HCT116 (cell line): ENCODE results near the gene PTPRO. TPM values are rescaled to one million over a fixed set of nuclear protein-coding genes. Genes with fewer than 3 reads are reported as not detected.

Source experiments
- ATAC-seq: fragments of 200-7000 bp; cut with Tn5 transposase; 2 replicates; pipeline ENCODE4 v1.9.1; 2020; ENCODE audit warnings: mild to moderate bottlenecking, moderate library complexity
- BruUV-seq: library from RNA; stranded (reverse); fragments of 400-500 nt; replicated peaks from 2 replicates; lab custom pipeline; 2021; lab: Mats Ljungman, UMichigan
- CTCF ChIA-PET: fragments of 300-600 bp; sonication (Branson Sonifier 250); formaldehyde crosslinking; loops from one replicate; lab custom pipeline; 2021; ENCODE audit warnings: antibody characterized with exemption; lab: Charles Lee
- POLR2A ChIA-PET: fragments of 300-600, 350-600 bp; sonication (Branson Sonifier 250); formaldehyde crosslinking; loops from one replicate; lab custom pipeline; 2021; ENCODE audit warnings: antibody characterized with exemption; lab: Charles Lee
- RAD21 ChIA-PET, 2 experiments: fragments of 300-600 bp; sonication (Branson Sonifier 250); formaldehyde crosslinking; loops; one replicate each; lab custom pipeline; 2023; ENCODE audit warnings: low total read pairs in 2 of 2; ENCODE audit not compliant: uncharacterized antibody in 2 of 2, unreplicated experiment in 2 of 2, low non-redundant PET in 1 of 2; lab: Charles Lee
- DNase-seq: peaks from one replicate; pipeline ENCODE4 v3.0.0-alpha.2; 2010; ENCODE audit warnings: low read depth, low spot score
- H2AFZ ChIP-seq: fragments of 200-600 bp; shearing (Covaris generic), sonication (generic); 2 replicates; pipeline ENCODE4 v1.6.1; 2017; ENCODE audit warnings: low read depth, mixed run types, mixed read lengths, antibody characterized with exemption, low read length; ENCODE audit not compliant: poor library complexity, severe bottlenecking
- H3K27ac ChIP-seq: 2 replicates; pipeline ENCODE4 v1.5.1; 2012; ENCODE audit warnings: low read depth, low read length
- H3K27me3 ChIP-seq: fragments of 200-600 bp; sonication (generic); 2 replicates; pipeline ENCODE4 v1.6.1; 2016; ENCODE audit warnings: mixed run types, low read length, mixed read lengths; ENCODE audit not compliant: insufficient read depth
- H3K36me3 ChIP-seq, 2 experiments: fragments of 200-500 bp in 1 of 2; fragments of 200-600 bp in 1 of 2; sonication (Bioruptor generic) in 1 of 2; sonication (generic) in 1 of 2; 2 replicates each; pipeline versions ENCODE4 v1.5.1 to v1.6.1; 2014 to 2016; ENCODE audit warnings: low read length in 2 of 2, inconsistent platforms in 1 of 2, mixed read lengths in 1 of 2, mixed run types in 1 of 2; ENCODE audit not compliant: insufficient read depth in 2 of 2, control insufficient read depth in 1 of 2
- H3K4me1 ChIP-seq, 2 experiments: fragments of 200-600 bp in 1 of 2; sonication (generic) in 1 of 2; 2 replicates each; pipeline versions ENCODE4 v1.5.1 to v1.6.1; 2012 to 2017; ENCODE audit warnings: low read length in 2 of 2, inconsistent platforms in 1 of 2, mild to moderate bottlenecking in 1 of 2, mixed read lengths in 1 of 2, mixed run types in 1 of 2, moderate library complexity in 1 of 2; ENCODE audit not compliant: insufficient read depth in 2 of 2, control insufficient read depth in 1 of 2
- H3K4me2 ChIP-seq: fragments of 200-600 bp; sonication (generic); 2 replicates; pipeline ENCODE4 v1.6.1; 2017; ENCODE audit warnings: mixed run types, low read length, mixed read lengths
- H3K4me3 ChIP-seq, 2 experiments: fragments of 200-600 bp in 1 of 2; sonication (generic) in 1 of 2; replicated peaks in 1 of 2; 2 replicates each; pipeline ENCODE4 v1.5.1; 2011 to 2016; ENCODE audit warnings: low read length in 2 of 2, control low read depth in 1 of 2, low read depth in 1 of 2, mild to moderate bottlenecking in 1 of 2, mixed read lengths in 1 of 2, mixed run types in 1 of 2
- H3K79me2 ChIP-seq: fragments of 200-600 bp; sonication (generic); 2 replicates; pipeline ENCODE4 v1.6.1; 2017; ENCODE audit warnings: mild to moderate bottlenecking, mixed run types, low read length, moderate library complexity, mixed read lengths; ENCODE audit not compliant: insufficient read depth
- H3K9ac ChIP-seq: fragments of 200-600 bp; sonication (generic); 2 replicates; pipeline ENCODE4 v1.6.1; 2016; ENCODE audit warnings: low read length, mixed read lengths
- H3K9me2 ChIP-seq: fragments of 200-600 bp; sonication (generic), shearing (Covaris generic); 2 replicates; pipeline ENCODE4 v1.6.1; 2017; ENCODE audit warnings: mixed run types, mild to moderate bottlenecking, moderate library complexity; ENCODE audit not compliant: insufficient read depth
- H3K9me3 ChIP-seq, 2 experiments: fragments of 200-500 bp in 1 of 2; fragments of 200-600 bp in 1 of 2; sonication (Bioruptor generic) in 1 of 2; sonication (generic) in 1 of 2; 2 replicates each; pipeline ENCODE4 v1.6.1; 2014 to 2017; ENCODE audit warnings: low read length in 2 of 2, mixed read lengths in 2 of 2, inconsistent platforms in 1 of 2, low read depth in 1 of 2, mild to moderate bottlenecking in 1 of 2, mixed run types in 1 of 2, moderate library complexity in 1 of 2; ENCODE audit not compliant: control insufficient read depth in 1 of 2, insufficient read depth in 1 of 2
- H4K20me1 ChIP-seq: fragments of 200-600 bp; sonication (generic), shearing (Covaris generic); 2 replicates; pipeline ENCODE4 v1.6.1; 2017; ENCODE audit warnings: mixed run types, mild to moderate bottlenecking, moderate library complexity; ENCODE audit not compliant: insufficient read depth
- EGR1 ChIP-seq: IDR thresholded peaks from 2 replicates; pipeline ENCODE4 v1.6.1; 2012; ENCODE audit warnings: low read depth
- ELF1 ChIP-seq: IDR thresholded peaks from 2 replicates; pipeline ENCODE4 v1.6.1; 2012; ENCODE audit warnings: low read depth, borderline replicate concordance
- FOSL1 ChIP-seq: IDR thresholded peaks from 2 replicates; pipeline ENCODE4 v1.6.1; 2012; ENCODE audit warnings: low read depth
- JUND ChIP-seq: IDR thresholded peaks from 2 replicates; pipeline ENCODE4 v1.6.1; 2012
- POLR2A ChIP-seq: IDR thresholded peaks from 2 replicates; pipeline ENCODE4 v1.7.0; 2011; ENCODE audit warnings: borderline replicate concordance; ENCODE audit not compliant: insufficient read depth, insufficient read length; ENCODE audit errors: extremely low read depth
- POLR2AphosphoS5 ChIP-seq: IDR thresholded peaks from 2 replicates; pipeline ENCODE4 v1.6.1; 2011; ENCODE audit warnings: mild to moderate bottlenecking, low read depth, low read length, moderate library complexity
- RAD21 ChIP-seq: IDR thresholded peaks from 2 replicates; pipeline ENCODE4 v1.6.1; 2012; ENCODE audit warnings: low read depth, mild to moderate bottlenecking
- SIN3A ChIP-seq: IDR thresholded peaks from 2 replicates; pipeline ENCODE4 v1.6.1; 2012; ENCODE audit warnings: low read depth
- SP1 ChIP-seq: IDR thresholded peaks from 2 replicates; pipeline ENCODE4 v1.6.1; 2012; ENCODE audit warnings: low read depth
- SRF ChIP-seq: IDR thresholded peaks from 2 replicates; pipeline ENCODE4 v1.6.1; 2012; ENCODE audit warnings: low read depth
- TCF7L2 ChIP-seq: IDR thresholded peaks from 2 replicates; pipeline ENCODE4 v1.7.0; 2011; ENCODE audit warnings: borderline replicate concordance, inconsistent platforms; ENCODE audit not compliant: insufficient read depth, insufficient read length; ENCODE audit errors: extremely low read depth
- ZFX ChIP-seq: fragments of 450-650 bp; IDR thresholded peaks from 2 replicates; pipeline ENCODE4 v1.6.1; 2017
- ZNF274 ChIP-seq: fragments of 200-500 bp; sonication (Bioruptor generic); IDR thresholded peaks from 2 replicates; pipeline ENCODE4 v1.6.1; 2014; ENCODE audit warnings: mild to moderate bottlenecking, low read depth, low read length, inconsistent platforms
- intact Hi-C: fragments of 100-400 bp; cut with micrococcal nuclease; formaldehyde crosslinking; loops from 2 replicates; pipeline ENCODE4 v1.10.0; 2022
- total RNA-seq: library from RNA; stranded (reverse); gene quantifications from one replicate; pipeline ENCODE4 v1.2.1, GENCODE V29; 2021; ENCODE audit not compliant: unreplicated experiment
- TF ChIP-seq, protein P1 (sequence below): IDR thresholded peaks from 2 replicates; pipeline ENCODE4 v1.6.1; 2012
- TF ChIP-seq, protein P2 (sequence below): IDR thresholded peaks from 2 replicates; pipeline ENCODE4 v1.6.1; 2012
- TF ChIP-seq, protein P3 (sequence below), 3 experiments: fragments of 200-600 bp in 1 of 3; sonication (generic) in 1 of 3; IDR thresholded peaks in 2 of 3; conservative IDR thresholded peaks in 1 of 3; 2 replicates each; pipeline ENCODE4 v1.5.1; 2012 to 2017; ENCODE audit warnings: low read depth in 2 of 3, low read length in 2 of 3, antibody characterized with exemption in 1 of 3, borderline replicate concordance in 1 of 3, control low read depth in 1 of 3, mild to moderate bottlenecking in 1 of 3, mixed read lengths in 1 of 3, mixed run types in 1 of 3, moderate library complexity in 1 of 3; ENCODE audit not compliant: insufficient read depth in 1 of 3

The PTPRO gene
- total RNA-seq, 1 experiment from 2014 or later = not detected

DNA sequence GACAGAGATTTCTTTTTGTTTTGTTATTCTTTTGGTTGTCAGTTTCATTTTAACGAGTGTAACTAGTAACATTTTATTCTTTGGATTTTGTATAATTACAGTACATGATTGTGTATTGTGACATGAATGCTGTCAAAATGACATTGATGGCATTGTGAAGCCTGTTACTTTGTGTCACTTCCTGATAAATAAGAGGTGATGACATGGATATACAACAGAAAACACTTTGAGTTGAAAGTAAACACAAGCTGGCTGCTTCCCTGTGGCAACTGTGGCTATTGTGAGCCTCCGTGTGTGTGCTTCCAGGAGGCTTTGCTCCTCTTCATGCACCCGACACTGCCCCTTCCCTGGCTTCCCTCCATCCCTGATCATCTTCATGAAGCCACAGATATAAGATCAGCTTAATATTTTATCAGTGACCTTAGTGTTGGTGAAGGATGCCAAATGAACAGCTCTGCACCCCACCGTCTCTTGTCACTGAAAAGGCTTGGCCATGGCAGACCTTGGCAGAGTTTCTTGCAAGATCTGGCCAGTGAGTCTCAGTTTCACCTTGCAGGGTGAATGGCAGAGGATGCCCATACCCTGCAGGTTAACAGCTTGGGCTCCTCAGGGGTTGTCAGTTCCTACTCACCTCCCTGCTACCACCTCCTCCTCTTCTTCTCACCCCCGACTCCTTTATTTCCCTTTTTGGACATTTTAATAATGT, 275.0 kb downstream of the PTPRO start:
- Histone ChIP-seq H3K4me3 (no peak overlapping the region), H3K79me2 (no peaks in the 10 kb centered on the region), H3K27me3 (no peaks in the 10 kb centered on the region), H3K9ac (no peak overlapping the region), H3K4me1 (peaks cover 3 to 14% of the 10 kb centered on the region in 2 experiments; a peak in 3 of 4 replicates), H3K9me2 (no peaks in the 10 kb centered on the region), H3K36me3 (no peaks in the 10 kb centered on the region), H3K27ac (no peak overlapping the region), H2AFZ (no peak overlapping the region), H4K20me1 (no peaks in the 10 kb centered on the region), H3K4me2 (no peak overlapping the region), H3K9me3 (no peaks in the 10 kb centered on the region)
- intact Hi-C loops = no loop called here
- ChIA-PET POLR2A (no interaction called here), RAD21 (no interaction called here), CTCF (no interaction called here)
- TF ChIP-seq ZNF274 = no peak
- TF ChIP-seq ELF1 = no peak
- TF ChIP-seq, protein P1, sequence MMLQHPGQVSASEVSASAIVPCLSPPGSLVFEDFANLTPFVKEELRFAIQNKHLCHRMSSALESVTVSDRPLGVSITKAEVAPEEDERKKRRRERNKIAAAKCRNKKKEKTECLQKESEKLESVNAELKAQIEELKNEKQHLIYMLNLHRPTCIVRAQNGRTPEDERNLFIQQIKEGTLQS = no peak
- no peak for TF ChIP-seq SIN3A
- TF ChIP-seq, protein P2, sequence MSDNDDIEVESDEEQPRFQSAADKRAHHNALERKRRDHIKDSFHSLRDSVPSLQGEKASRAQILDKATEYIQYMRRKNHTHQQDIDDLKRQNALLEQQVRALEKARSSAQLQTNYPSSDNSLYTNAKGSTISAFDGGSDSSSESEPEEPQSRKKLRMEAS = no peak
- TF ChIP-seq RAD21 = no peak
- no peak for TF ChIP-seq POLR2A
- TF ChIP-seq ZFX = no peak
- TF ChIP-seq POLR2AphosphoS5 = no peak
- TF ChIP-seq FOSL1 = no peak
- TF ChIP-seq SP1 = no peak
- no peak for TF ChIP-seq TCF7L2
- no peak for TF ChIP-seq JUND
- no peak for TF ChIP-seq SRF
- TF ChIP-seq, protein P3, sequence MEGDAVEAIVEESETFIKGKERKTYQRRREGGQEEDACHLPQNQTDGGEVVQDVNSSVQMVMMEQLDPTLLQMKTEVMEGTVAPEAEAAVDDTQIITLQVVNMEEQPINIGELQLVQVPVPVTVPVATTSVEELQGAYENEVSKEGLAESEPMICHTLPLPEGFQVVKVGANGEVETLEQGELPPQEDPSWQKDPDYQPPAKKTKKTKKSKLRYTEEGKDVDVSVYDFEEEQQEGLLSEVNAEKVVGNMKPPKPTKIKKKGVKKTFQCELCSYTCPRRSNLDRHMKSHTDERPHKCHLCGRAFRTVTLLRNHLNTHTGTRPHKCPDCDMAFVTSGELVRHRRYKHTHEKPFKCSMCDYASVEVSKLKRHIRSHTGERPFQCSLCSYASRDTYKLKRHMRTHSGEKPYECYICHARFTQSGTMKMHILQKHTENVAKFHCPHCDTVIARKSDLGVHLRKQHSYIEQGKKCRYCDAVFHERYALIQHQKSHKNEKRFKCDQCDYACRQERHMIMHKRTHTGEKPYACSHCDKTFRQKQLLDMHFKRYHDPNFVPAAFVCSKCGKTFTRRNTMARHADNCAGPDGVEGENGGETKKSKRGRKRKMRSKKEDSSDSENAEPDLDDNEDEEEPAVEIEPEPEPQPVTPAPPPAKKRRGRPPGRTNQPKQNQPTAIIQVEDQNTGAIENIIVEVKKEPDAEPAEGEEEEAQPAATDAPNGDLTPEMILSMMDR (IDR thresholded peaks at IDR 0.05 in 2 of 3, conservative IDR thresholded peaks at IDR 0.05 in 1 of 3; ENCODE audit: borderline replicate concordance in 1 of 3, insufficient read depth in 1 of 3, low read depth in 2 of 3, low read length in 2 of 3) = no peak
- TF ChIP-seq EGR1 = no peak
- no TSS peak for BruUV-seq
- DNase-seq = no peak
- ATAC-seq = no peak
